Measurements from ENCODE around the gene EHMT2. TPM values are rescaled to one million over a fixed set of nuclear protein-coding genes. Genes with fewer than 3 reads are reported as not detected.
A peak's percentile ranks its signal among the peaks of the same experiment; 100 is the strongest.

Gene EHMT2
- total RNA-seq, 1 donor from 2014 or later = 76.3 TPM

GRCh38 chr6:31836474-31837368 is 60.8 kb downstream of the EHMT2 start:
- peak overlapping the region; percentile 97 for H3K27ac Mint-ChIP-seq
- H3K4me3 Mint-ChIP-seq (ENCODE audit: low read depth) = peak overlapping the region; percentile 87
- intact Hi-C loops (cut with micrococcal nuclease) = loop anchor here (10.0 kb wide), 3 partner anchors 338 to 1008 kb away; partner anchors contain the start of genes AGPAT1, MICB, PSMB8 and RNF5
- no peaks in the 10 kb centered on the region for H3K9me3 Mint-ChIP-seq
- H3K27me3 Mint-ChIP-seq (ENCODE audit: low read depth) = no peaks in the 10 kb centered on the region
- no peak for DNase-seq (ENCODE audit: low spot score)
- peaks cover 31% of the 10 kb centered on the region for H3K4me1 Mint-ChIP-seq (ENCODE audit: low read depth)
- H3K36me3 Mint-ChIP-seq (ENCODE audit: low read depth) = peaks cover 69% of the 10 kb centered on the region

DNA sequence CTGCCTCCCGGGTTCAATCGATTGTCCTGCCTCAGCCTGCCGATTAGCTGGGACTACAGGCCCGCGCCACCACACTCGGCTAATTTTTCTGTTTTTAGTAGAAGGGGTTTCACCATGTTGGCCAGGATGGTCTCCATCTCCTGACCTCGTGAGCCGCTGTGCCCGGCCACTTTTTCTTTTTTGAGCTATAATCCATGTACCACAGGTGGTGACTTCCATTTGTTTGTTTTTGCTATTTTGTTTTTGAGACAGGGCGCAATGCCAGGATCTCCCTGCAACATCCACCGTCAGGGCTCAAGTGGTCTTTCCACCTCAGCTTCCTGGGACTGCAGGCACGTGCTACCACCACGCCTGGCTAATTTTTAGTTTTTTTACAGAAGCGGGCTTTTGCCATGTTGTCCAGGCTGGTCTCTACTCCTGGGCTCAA is 61.4 kb downstream of the EHMT2 start:
- intact Hi-C loops (cut with micrococcal nuclease) = loop anchor here (10.0 kb wide), 3 partner anchors 339 to 1009 kb away; partner anchors contain the start of genes AGPAT1, MICB, PSMB8 and RNF5
- no peaks in the 10 kb centered on the region for H3K9me3 Mint-ChIP-seq
- H3K27ac Mint-ChIP-seq = peak overlapping the region; percentile 97
- no peak for DNase-seq (ENCODE audit: low spot score)
- peaks cover 70% of the 10 kb centered on the region for H3K36me3 Mint-ChIP-seq (ENCODE audit: low read depth)
- no peaks in the 10 kb centered on the region for H3K27me3 Mint-ChIP-seq (ENCODE audit: low read depth)
- H3K4me3 Mint-ChIP-seq (ENCODE audit: low read depth) = peak overlapping the region; percentile 87
- peaks cover 31% of the 10 kb centered on the region for H3K4me1 Mint-ChIP-seq (ENCODE audit: low read depth)

DNA sequence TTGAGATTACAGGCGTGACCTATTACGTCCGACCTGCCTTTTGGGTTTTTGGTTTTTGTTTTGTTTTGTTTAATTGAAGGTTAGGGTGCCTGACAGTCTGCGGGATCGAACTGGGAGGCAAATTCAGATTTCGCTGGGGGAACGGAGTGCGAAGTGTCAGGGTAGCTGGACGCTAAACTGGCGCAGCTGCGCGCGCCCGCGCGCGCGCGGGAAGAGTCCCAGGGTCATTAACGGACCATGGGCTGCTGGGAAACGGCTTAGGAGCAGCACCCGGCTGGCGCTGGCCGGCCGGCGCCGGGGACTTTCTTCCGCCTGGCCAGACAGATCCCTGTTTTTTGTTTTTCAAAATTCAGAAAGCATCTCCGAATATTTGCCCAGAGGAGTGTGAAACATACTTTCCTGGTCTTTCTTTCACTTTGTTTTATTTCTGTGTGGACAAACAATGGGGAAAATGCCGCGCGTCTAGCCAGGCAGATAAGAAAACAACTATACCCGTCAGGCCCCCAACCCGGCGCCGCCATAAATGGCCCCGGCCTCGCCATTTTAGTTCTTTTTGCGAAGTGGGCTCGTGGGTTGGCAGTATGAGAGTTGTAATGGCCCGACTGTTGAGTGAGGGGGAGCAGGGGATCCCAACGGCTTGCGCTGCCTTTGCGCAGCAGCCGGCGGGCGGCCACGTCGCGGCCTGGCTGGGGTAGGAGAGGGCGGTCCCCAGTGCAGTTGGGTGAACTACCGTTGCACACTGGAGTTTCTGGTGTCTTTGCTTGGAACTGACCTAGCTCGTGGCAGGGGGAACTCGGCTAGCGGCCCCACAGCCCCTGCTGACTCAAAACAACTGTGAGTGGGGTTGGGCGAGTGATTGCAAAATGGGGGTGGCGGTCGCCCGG is 62.9 kb downstream of the EHMT2 start:
- peaks cover 70% of the 10 kb centered on the region for H3K36me3 Mint-ChIP-seq (ENCODE audit: low read depth)
- no peaks in the 10 kb centered on the region for H3K27me3 Mint-ChIP-seq (ENCODE audit: low read depth)
- H3K4me1 Mint-ChIP-seq (ENCODE audit: low read depth) = peaks cover 36% of the 10 kb centered on the region
- peak overlapping the region; percentile 97 for H3K27ac Mint-ChIP-seq
- no peaks in the 10 kb centered on the region for H3K9me3 Mint-ChIP-seq
- DNase-seq (ENCODE audit: low spot score) = peak; percentile 71
- H3K4me3 Mint-ChIP-seq (ENCODE audit: low read depth) = peak overlapping the region; percentile 87
- intact Hi-C loops (cut with micrococcal nuclease) = loop anchor here (1.0 to 10.0 kb wide), 10 partner anchors 29 to 1010 kb away; partner anchors contain the start of genes AGPAT1, ATP6V1G2, EHMT2 and LY6G5C

DNA sequence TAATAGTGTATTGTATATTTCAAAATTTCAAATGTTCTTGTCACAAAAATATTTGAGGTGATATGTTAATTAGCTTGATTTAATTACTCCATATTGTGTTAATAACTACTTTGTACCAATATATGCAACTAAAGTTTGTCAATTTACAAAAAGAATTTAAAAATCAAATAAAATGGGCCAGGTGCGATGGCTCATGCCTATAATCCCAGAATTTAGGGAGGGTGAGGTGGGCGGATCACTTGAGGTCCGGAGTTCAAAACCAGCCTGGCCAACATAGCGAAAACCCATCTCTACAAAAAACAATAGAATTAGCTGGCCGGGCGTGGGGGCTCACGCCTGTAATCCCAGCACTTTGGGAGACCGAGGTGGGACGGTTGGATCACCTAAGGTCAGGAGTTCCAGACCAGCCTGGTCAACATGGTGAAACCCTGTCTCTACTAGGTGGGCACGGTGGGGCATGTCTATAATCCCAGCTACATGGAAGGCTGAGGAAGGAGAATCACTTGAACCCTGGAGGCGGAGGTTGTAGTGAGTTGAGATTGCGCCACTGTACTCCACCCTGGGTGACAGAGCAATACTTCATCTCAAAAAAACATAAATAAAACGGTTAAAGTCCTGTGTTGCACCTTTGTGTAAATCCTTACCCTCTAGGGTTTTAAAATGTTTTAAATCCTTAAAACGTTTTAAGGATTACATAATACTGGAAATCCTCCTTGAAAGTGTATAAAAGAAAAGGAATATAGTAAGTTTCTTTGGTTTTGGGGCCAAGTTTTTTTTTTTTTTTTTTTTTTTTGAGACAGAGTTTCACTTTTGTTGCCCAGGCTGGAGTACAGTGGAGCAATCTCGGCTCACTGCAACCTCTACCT is 65.9 kb downstream of the EHMT2 start:
- no peaks in the 10 kb centered on the region for H3K9me3 Mint-ChIP-seq
- intact Hi-C loops (cut with micrococcal nuclease) = loop anchor here (5.0 to 10.0 kb wide), 8 partner anchors 34 to 1013 kb away; partner anchors contain the start of genes AGPAT1, ATP6V1G2, EHMT2 and LY6G5C
- no peaks in the 10 kb centered on the region for H3K27me3 Mint-ChIP-seq (ENCODE audit: low read depth)
- H3K36me3 Mint-ChIP-seq (ENCODE audit: low read depth) = peaks cover 40% of the 10 kb centered on the region
- H3K27ac Mint-ChIP-seq = no peak overlapping the region
- H3K4me3 Mint-ChIP-seq (ENCODE audit: low read depth) = peak overlapping the region; percentile 87
- peaks cover 21% of the 10 kb centered on the region for H3K4me1 Mint-ChIP-seq (ENCODE audit: low read depth)
- DNase-seq (ENCODE audit: low spot score) = no peak

DNA sequence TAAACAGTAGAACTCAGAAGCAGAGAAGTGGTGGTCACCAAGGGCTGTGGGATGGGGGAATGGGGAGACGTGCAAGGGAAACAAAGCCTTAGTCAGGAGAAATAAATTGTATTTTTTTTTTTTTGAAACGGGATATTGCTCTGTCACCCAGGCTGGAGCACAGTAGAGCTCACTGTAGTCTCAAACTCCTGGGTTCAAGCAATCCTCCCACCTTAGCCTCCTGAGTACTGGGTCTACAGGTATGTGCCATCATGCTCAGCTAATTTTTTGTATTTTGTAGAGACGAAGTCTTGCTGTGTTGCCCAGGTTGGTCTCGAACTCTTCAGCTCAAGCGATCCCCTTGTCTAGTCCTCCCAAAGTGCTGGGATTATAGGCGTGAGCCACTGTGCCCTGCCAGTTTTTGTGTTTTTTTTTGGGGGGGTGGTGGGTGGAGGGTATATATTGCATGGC is 66.6 kb downstream of the EHMT2 start:
- peaks cover 34% of the 10 kb centered on the region for H3K36me3 Mint-ChIP-seq (ENCODE audit: low read depth)
- no peak for DNase-seq (ENCODE audit: low spot score)
- H3K4me3 Mint-ChIP-seq (ENCODE audit: low read depth) = peak overlapping the region; percentile 87
- no peaks in the 10 kb centered on the region for H3K27me3 Mint-ChIP-seq (ENCODE audit: low read depth)
- intact Hi-C loops (cut with micrococcal nuclease) = loop anchor here (1.0 to 10.0 kb wide), 9 partner anchors 34 to 1014 kb away; partner anchors contain the start of genes AGPAT1, ATP6V1G2, EHMT2 and LY6G5C
- H3K27ac Mint-ChIP-seq = peak overlapping the region; percentile 48
- no peaks in the 10 kb centered on the region for H3K9me3 Mint-ChIP-seq
- peaks cover 15% of the 10 kb centered on the region for H3K4me1 Mint-ChIP-seq (ENCODE audit: low read depth)

Other genes with a start within 250 kb of the EHMT2 start
- 330 and 335 TPM in 2 replicates for gene BAG6, start 245.0 kb downstream of the EHMT2 start, total RNA-seq
- 2.3 and 2.4 TPM in 2 replicates for gene APOM, start 241.8 kb downstream of the EHMT2 start, total RNA-seq
- gene C6orf47, start 236.9 kb downstream of the EHMT2 start, total RNA-seq = 18.1 and 19.3 TPM in 2 replicates
- gene GPANK1, start 232.7 kb downstream of the EHMT2 start, total RNA-seq = 31.5 and 34.7 TPM in 2 replicates
- 266 and 279 TPM in 2 replicates for gene CSNK2B, start 231.6 kb downstream of the EHMT2 start, total RNA-seq
- 31.0 and 32.1 TPM in 2 replicates for gene LY6G5B, start 227.7 kb downstream of the EHMT2 start, total RNA-seq
- gene LY6G5C, start 216.6 kb downstream of the EHMT2 start, total RNA-seq = 4.6 and 4.8 TPM in 2 replicates
- 51.4 and 52.7 TPM in 2 replicates for gene ABHD16A, start 194.4 kb downstream of the EHMT2 start, total RNA-seq
- not detected in 2 replicates for gene LY6G6F, start 190.8 kb downstream of the EHMT2 start, total RNA-seq
- not detected in 2 replicates for gene LY6G6D, start 182.3 kb downstream of the EHMT2 start, total RNA-seq
- not detected in 2 replicates for gene LY6G6C, start 176.0 kb downstream of the EHMT2 start, total RNA-seq
- gene MPIG6B, start 174.3 kb downstream of the EHMT2 start, total RNA-seq = not detected in 2 replicates
- gene DDAH2, start 168.4 kb downstream of the EHMT2 start, total RNA-seq = 5.8 and 7.7 TPM in 2 replicates
- gene CLIC1, start 161.2 kb downstream of the EHMT2 start, total RNA-seq = 412 and 423 TPM in 2 replicates
- 82.8 and 93.3 TPM in 2 replicates for gene MSH5, start 157.7 kb downstream of the EHMT2 start, total RNA-seq
- 16.4 and 18.9 TPM in 2 replicates for gene SAPCD1, start 135.0 kb downstream of the EHMT2 start, total RNA-seq
- gene VWA7, start 120.4 kb downstream of the EHMT2 start, total RNA-seq = 5.6 and 5.9 TPM in 2 replicates
- gene VARS1, start 101.9 kb downstream of the EHMT2 start, total RNA-seq = 166 and 176 TPM in 2 replicates
- gene LSM2, start 90.7 kb downstream of the EHMT2 start, total RNA-seq = 130 TPM in 2 replicates
- 2.1 and 2.4 TPM in 2 replicates for gene HSPA1L, start 82.4 kb downstream of the EHMT2 start, total RNA-seq
- gene HSPA1A, start 82.2 kb downstream of the EHMT2 start, total RNA-seq = 112 and 118 TPM in 2 replicates
- gene HSPA1B, start 70.0 kb downstream of the EHMT2 start, total RNA-seq = 116 and 120 TPM in 2 replicates
- gene NEU1, start 34.9 kb downstream of the EHMT2 start, total RNA-seq = 21.3 and 21.6 TPM in 2 replicates
- 0.18 TPM in 1 of 2 replicates, not detected in the other for gene SLC44A4, start 18.7 kb downstream of the EHMT2 start, total RNA-seq
- gene ZBTB12, start 4.4 kb upstream of the EHMT2 start, total RNA-seq = 4.8 and 4.9 TPM in 2 replicates
- gene C2, start 30.0 kb upstream of the EHMT2 start, total RNA-seq = 1.1 and 1.4 TPM in 2 replicates
- 0.16 TPM in 1 of 2 replicates, not detected in the other for gene CFB, start 48.4 kb upstream of the EHMT2 start, total RNA-seq
- gene NELFE, start 61.3 kb upstream of the EHMT2 start, total RNA-seq = 81.2 and 82.0 TPM in 2 replicates
- gene SKIC2, start 61.5 kb upstream of the EHMT2 start, total RNA-seq = 93.7 and 99.5 TPM in 2 replicates
- gene DXO, start 74.4 kb upstream of the EHMT2 start, total RNA-seq = 15.7 and 16.6 TPM in 2 replicates
- gene C4A, start 84.4 kb upstream of the EHMT2 start, total RNA-seq = 2.6 and 3.1 TPM in 2 replicates
- gene C4B, start 117.1 kb upstream of the EHMT2 start, total RNA-seq = 2.9 and 4.2 TPM in 2 replicates
- 0.25 and 0.39 TPM in 2 replicates for gene CYP21A2, start 140.7 kb upstream of the EHMT2 start, total RNA-seq
- gene TNXB, start 211.6 kb upstream of the EHMT2 start, total RNA-seq = 4.3 and 5.0 TPM in 2 replicates
- 86.9 and 91.2 TPM in 2 replicates for gene ATF6B, start 230.5 kb upstream of the EHMT2 start, total RNA-seq
- 5.0 and 5.8 TPM in 2 replicates for gene FKBPL, start 232.6 kb upstream of the EHMT2 start, total RNA-seq